GM21528 (cell line): ENCODE results near the gene SYNGR4.

Experiments used
- ATAC-seq: cut with Tn5 transposase; IDR thresholded peaks from one replicate; pipeline ENCODE4 v1.9.1; 2021; ENCODE audit warnings: mild to moderate bottlenecking, moderate library complexity; ENCODE audit not compliant: unreplicated experiment, low FRiP score

The SYNGR4 gene

GRCh38 chr19:48395170-48395455 is 30.9 kb downstream of the SYNGR4 start:
- ATAC-seq = no peak

- no peak for ATAC-seq
These were observed 31.3 kb downstream of the SYNGR4 start for GRCh38 chr19:48395499-48395898.

GRCh38 chr19:48396016-48396823 is 32.1 kb downstream of the SYNGR4 start:
- no peak for ATAC-seq

DNA sequence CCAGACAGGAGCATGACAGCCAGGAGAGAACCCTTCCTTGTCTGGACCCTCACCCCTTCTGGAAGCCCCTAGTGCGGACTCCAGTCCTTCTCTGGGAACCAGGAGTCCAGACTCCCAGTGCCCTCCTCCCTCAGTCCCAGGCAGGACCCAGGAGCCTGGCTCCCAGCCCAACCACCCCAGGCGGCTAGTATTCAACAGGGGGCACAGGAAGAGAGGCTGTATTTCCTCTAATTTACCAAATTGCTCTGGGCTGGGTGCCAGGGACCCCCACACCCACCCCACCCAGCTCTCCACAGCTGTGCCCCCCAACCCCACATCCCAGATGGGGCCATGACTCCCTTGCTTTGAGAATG is 32.6 kb downstream of the SYNGR4 start:
- ATAC-seq = no peak

DNA sequence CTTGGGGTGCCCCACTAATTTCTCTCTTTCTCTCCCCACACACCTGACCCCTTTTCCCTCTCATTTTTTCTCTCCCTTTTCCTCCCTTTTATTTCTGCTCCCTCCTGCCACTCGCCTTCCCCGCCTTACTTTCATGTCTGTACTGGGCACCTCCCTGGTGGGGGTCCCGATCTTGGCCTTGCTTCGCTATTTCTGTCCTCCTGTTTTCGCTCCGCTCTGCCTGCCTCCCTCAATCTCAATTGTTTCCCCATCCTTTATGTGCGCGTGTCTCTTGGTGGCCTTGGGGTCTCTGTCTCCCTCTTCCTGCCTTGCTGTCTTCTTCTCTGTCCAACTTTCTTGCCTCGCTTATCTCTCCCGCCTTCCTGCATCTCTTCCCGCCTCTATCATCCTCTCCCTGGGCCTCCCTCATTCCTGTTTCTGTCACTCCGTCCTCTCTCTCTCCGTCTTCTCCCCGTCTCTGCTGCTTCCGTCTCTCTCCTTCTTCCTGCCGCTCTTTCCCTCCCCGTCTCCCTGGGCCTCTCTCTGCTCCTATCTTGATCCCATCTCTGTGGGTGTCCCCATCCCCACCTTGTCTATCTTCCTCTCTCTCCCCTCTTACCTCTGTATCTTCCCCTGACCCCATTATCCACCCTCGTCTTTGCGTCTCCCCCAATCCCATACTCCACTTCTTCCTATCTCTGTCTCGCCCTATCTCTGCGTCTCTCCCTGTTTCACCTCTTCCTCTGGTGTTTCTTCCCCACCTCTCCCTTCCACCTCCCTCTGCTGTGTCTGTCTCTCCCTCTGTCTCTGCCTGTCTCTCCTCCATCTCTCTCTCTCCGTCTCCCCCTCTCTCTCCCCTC is 33.3 kb downstream of the SYNGR4 start:
- no peak for ATAC-seq

DNA sequence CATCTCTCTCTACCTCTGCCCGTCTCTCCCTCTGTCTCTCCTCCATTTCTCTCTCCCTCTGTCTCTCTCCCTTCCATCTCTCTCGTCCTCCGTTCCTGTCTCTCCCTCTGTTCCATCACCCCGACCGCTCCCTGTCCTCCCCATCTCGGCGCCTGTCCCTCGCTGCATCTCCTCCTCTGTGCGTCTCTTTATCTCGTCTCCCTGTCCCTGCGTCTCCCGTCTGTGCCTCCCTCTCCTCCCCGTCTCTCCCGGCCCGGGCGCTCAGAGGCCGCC is 33.9 kb downstream of the SYNGR4 start:
- no peak for ATAC-seq

GRCh38 chr19:48398375-48399235 is 34.4 kb downstream of the SYNGR4 start:
- ATAC-seq = no peak

DNA sequence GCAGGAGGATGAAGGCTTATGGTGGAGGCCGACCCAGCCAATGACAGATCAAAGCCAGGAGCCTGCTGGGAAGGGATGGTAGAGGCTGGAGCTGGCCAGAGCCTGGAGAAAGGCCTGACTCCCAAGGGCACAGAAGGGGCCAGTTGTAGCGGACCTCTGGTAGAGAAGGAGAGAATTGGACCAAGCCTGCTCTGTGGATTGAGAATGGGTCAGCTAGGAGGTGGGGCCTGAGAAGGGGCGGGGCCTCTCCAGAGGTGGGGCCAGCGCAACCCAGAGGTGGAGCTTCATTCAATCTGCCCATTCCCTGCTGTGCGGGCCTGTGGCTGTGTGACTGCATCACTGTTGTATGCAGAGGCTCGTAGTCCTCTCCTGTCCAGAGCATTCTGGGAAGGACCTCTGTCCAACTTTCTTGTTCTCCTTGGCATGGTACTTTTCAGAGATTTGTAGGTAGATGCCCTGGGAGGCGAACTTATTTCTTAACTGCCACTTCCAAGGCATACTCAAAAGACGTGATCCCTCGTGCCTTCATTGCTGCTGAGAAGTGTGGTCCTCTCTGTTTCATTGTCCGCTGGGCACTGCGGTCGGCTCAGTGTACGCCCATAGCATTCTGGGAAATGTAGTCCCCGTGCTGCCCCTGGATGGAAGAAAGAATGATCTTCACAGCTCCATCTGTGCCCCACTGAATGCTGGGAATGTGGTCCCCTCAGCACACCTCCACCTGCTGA is 36.0 kb downstream of the SYNGR4 start:
- ATAC-seq = no peak

- no peak for ATAC-seq
These were observed 37.1 kb downstream of the SYNGR4 start for GRCh38 chr19:48401287-48401686.

DNA sequence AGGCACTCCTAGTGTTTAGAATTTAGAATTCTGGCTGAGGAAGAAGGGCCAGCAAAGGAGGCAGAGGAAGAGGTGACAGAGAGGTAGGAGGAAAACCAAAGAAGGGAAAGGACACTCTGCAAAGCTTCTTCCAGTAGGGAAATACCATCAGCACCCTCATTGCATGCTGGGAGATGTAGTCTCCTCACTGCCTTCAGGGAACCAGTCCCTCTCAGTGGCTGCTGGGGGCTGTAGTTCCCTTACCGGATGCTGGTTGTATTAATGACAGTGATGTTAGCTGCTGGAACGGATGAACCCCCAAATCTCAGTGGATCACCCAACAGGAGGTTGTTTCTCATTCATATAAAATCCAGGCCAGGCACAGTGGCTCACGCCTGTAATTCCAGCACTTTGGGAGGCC is 39.4 kb downstream of the SYNGR4 start:
- no peak for ATAC-seq

- no peak for ATAC-seq
These were observed 41.0 kb downstream of the SYNGR4 start for GRCh38 chr19:48405010-48405659.

GRCh38 chr19:48405850-48406249 is 41.7 kb downstream of the SYNGR4 start:
- ATAC-seq = no peak

GRCh38 chr19:48413879-48414587 is 49.9 kb downstream of the SYNGR4 start:
- ATAC-seq = no peak

GRCh38 chr19:48415395-48415794 is 51.2 kb downstream of the SYNGR4 start:
- no peak for ATAC-seq

GRCh38 chr19:48415806-48416221 is 51.6 kb downstream of the SYNGR4 start:
- no peak for ATAC-seq

GRCh38 chr19:48417421-48417820 is 53.3 kb downstream of the SYNGR4 start:
- no peak for ATAC-seq

- no peak for ATAC-seq
These were observed 54.3 kb downstream of the SYNGR4 start for GRCh38 chr19:48418317-48419064.

GRCh38 chr19:48419158-48419920 is 55.2 kb downstream of the SYNGR4 start:
- ATAC-seq = peak; percentile 50
